Ureter (tissue), 1 donor: ENCODE measurements around the gene TMEM170B. TPM values are rescaled to one million over a fixed set of nuclear protein-coding genes. Genes with fewer than 3 reads are reported as not detected.
"Not testable (repeated sequence)": the region's sequence is repeated elsewhere in the genome, so short reads cannot be mapped to it uniquely, and the experiment has no call there.

ENCODE experiments used
- DNase-seq: peaks from one replicate; pipeline ENCODE4 v3.0.0-alpha.2; 2020; ENCODE audit warnings: low spot score
- total RNA-seq: library from RNA; stranded (reverse); gene quantifications from one replicate; pipeline ENCODE4 v1.2.4, GENCODE V29; 2023
- donor health status: DM: yes; HTN: yes; CAD: no.

Gene TMEM170B
- total RNA-seq, 1 donor from 2014 or later: 2.9 TPM

DNA sequence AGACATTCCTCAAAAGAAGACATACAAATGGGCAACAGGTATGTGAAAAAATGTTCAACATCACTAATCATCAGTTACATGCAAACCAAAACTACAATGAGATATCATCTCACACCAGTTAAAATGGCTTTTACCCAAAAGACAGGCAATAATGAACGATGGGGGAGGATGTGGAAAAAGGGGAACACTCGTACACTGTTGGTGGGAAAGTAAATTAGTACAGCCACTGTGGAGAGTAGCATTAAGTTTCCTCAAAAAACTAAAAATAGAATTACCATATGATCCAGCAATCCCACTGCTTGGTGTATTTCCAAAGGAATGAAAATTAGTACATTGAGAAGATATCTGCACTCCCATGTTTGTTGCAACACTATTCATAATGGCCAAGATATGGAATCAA lies 8.6 kb upstream of the TMEM170B start:
- DNase-seq: no peak

DNA sequence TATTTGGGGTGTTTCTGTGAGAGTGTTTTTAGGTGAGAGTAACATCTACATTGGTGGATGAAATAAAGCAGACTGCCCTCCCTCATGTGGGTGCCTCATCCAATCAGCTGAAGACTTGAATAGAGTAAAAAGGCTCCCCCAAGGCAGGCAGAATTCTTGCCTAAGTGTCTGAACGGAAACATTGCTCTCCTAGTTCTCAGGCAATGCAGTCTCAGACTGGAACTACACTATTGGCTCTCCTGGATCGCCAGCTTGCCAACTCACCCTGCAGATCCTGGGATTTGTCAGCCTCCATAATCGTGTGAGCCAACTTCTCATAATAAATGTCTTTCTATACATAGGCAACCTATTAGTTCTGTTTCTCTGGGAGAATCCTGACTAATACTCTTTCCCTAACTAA lies 5.5 kb upstream of the TMEM170B start:
- no peak for DNase-seq

DNA sequence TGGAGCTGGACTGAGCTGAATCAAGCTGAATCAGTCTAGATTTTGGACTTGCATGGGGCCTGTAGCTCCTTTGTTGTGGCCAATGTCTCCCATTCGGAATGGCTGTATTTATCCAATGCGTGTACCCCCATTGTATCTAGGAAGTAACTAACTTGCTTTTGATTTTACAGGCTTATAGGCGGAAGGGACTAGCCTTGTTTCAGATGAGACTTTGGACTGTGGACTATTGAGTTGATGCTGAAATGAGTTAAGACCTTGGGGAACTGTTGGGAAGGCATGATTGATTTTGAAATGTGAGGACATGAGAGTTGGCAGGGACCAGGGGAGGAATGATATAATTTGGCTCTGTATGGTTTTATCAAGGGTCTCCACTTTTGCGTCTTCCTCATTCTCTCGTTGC lies 3.0 kb upstream of the TMEM170B start:
- no peak for DNase-seq

DNA sequence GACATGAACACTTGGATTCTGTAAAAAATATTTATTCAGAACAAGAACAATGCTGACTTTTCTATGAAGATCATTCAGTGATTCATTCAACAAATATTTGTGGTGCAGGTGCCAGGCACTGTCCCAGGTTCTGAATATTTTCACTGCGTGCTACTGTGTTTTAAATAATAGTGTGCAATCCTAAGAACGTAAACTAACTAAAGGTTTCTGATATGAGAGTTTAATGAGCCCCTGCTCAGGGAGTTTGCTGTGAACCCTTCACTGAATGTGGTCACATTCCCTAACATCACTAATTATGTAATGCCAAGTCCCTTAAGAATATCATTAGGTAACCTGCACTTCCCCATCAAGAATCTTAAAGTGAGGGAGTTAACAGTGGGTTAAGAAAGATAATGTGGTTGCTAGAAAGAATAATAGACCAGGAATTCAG lies 1.7 kb upstream of the TMEM170B start:
- DNase-seq: no peak

DNA sequence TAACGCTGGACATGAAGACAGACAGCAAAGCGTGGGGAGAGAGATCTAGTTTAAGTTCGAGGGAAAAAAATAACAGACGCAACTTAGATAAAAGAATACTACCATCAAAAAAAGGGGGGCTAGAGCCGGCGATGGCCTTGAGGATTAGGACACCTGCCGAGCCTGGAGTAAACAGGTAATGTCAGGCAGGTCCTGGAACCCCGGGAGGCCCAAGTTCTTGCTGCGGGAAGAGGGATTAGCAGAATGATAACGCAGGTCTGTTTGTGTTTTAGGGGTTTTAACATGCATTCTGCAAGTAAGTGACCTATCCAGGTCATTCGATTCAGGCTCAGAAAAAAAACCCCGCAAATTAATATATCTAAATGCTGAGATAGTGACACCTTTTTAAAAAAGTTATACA lies 754 bp upstream of the TMEM170B start:
- DNase-seq: no peak

DNA sequence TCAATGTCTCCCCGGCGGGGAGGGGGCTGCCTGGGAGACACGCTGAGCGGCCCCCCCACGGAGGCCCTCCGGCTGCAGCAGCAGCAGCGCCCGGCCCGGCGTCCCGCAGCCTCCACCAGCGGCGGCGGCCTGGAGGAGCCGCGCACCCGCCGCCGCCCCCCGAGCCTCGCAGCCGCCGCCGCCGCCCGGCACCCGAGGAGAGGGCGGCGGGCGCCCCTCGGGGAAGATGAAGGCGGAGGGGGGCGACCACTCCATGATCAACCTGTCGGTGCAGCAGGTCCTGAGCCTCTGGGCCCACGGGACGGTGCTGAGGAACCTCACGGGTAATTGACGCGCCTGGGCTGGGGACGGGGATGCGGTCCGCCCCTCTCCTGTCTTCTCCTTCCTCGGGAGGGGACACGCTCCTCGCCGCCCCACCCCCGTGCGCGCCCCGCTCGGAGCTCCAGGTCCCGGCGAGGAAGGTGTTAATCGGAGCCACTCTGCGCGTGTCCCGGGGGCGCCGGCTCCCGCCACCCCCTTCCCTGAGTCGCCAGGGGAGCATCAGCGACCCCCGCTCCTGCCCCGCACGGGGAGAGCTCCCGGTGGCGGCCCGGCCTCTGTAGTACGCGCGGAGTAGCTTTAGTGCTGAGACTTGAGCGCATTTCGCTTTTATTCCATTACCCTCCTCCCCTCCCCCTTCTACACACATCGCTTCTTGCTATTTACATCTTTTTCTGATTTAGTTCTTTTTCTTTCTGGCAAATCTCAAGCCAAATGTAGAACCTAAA lies 686 bp downstream of the TMEM170B start:
- DNase-seq: peak; percentile 46

DNA sequence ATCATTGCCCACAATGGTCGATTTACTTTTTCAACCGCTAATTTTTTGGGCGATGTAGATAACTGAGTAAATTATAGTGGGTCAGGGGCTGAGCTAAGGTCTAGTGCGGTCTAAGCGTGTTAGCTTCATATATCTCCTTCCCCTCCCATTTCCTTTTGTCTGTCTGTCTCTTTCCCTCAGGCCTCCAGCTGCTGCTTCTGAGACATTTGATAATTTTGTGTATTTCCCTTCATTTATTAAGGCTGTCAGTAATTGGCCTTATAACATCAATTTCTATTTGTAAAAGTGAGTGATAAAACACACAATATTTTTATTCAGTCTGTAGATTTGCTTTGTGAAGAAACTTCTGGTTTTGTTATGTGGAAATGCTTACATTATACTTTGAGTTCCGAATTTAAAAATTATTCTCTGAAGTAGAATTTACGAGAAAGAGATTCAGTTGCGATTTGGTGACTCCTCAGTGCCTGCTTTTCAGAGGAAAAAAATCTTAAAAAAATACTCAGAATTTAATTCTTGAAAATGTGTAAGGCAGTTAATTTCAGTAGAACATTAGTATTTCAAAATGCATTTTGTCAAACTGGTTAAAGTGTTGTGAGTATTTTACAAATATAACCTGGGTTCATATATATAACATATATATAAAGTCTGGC lies 1.4 kb downstream of the TMEM170B start:
- no peak for DNase-seq

DNA sequence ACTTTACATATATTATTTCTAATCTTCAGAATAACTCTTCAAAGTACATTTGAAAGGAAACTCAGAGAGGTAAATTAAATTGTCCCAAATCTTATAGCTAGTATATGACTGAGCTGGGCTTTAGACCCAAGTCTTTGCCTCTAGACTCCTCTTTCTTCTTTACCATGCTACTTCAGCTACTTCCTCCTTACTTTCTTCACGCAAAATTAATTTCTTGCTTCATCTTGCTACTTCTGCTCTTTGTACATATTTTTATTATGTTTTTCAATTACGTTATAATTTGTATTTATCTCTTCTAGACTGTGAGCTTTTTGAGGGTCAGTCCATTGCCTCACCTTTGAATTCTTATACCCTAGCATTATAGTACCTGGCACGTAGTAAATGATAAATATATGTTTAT lies 5.3 kb downstream of the TMEM170B start:
- DNase-seq: no peak

DNA sequence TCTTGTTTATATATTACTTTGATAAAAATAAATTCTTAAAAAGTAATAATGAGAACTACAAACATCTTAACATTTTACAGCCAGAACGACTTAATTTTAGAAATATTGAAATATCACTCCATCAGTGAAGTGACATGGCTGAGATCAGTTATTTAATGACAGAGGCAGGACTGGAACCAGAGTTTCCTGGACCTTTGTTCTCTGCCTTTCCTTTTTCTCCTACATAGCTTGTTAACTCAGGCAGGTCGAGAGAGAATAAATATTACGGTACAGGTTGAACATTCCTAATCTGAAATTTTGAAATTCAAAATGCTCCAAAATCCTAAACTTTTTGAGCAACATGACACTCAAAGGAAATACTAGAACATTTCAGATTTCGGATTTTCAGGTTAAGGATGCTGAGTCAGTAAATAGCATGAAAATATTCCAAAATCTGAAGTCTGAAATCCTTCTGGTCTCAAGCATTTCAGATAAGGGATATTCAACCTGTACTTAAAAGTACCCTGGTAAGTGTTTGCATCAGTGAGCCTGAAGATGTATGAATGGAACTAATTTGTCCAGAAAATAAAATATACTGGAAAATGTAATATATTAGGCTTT lies 6.5 kb downstream of the TMEM170B start:
- no peak for DNase-seq

DNA sequence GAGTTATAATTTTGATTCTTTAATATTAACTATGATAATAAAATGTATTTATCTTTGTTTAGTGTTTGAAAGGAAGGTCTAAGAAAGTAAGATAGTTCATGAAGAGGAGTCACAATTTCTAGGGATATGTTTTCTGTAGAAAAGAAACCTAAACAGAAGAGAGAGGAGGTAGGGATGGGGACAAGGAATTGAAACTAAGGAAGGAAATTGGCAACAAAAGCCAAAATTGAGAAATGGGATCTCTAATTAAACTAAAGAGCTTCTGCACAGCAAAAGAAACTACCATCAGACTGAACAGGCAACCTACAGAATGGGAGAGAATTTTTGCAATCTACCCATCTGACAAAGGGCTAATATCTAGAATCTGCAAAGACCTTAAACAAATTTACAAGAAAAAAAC lies 10.3 kb downstream of the TMEM170B start:
- DNase-seq: not testable (repeated sequence)

DNA sequence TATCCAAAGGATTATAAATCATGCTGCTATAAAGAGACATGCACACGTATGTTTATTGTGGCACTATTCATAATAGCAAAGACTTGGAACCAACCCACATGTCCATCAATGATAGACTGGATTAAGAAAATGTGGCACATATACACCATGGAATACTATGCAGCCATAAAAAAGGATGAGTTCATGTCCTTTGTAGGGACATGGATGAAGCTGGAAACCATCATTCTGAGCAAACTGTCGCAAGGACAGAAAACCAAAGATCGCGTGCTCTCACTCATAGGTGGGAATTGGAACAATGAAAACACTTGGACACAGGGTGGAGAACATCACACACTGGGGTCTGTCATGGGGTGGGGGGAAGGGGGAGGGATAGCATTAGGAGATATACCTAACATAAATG lies 11.0 kb downstream of the TMEM170B start:
- DNase-seq: not testable (repeated sequence)

DNA sequence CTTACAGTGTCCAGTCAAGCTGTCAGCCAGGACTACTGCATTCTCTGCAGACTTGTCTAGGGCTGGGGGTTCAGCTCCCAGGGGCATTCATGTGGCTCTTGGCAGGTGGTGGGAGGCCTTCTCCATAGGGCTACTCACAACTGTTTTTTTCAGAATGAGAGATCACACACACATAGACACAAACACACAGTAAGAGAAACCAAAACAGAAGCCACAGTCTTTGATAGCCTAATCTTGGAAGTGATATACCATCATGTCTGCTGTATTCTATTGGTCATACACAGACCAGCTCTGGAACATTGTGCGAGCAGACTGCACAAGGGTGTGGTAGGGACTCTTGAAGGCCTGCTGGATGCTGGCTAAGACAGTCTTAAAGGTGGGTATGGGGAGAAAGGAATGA lies 13.5 kb downstream of the TMEM170B start:
- no peak for DNase-seq

DNA sequence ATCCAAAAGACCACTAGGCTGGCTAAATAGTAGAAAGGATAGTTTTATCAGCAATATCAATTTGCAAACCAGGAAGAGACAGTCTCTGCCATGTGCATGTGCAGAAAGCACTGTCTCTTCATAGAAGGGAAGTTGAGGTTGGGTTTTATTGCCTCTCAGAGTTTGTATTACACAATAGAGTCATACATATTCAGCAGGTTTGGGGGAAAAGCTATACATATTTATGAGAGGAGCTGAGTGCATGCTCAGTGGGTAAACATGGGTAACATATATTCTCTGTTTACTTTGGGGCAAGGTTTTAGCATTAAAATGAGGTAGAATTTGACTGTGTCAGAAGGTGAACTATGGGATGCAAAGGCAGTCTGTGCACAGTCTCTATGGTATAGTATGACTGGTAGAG lies 14.9 kb downstream of the TMEM170B start:
- DNase-seq: no peak

DNA sequence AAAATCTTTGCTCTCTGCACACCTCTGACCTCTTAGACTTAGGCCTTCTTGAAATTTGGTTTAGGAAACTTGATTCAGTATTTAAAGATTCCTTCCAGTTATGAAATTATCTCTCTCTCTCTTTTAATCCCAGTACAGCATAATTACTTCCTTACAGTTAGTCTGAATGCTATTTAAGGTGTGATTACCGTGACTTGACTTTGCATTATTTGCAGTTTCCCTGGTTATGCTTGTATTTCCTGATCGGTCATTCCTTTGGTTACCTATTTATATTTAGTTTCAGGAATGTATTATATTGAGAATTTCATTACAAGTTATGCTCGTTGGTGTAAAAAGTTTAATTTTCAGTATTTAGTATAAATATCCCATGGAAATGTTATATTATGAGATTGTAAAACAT lies 16.3 kb downstream of the TMEM170B start:
- no peak for DNase-seq

DNA sequence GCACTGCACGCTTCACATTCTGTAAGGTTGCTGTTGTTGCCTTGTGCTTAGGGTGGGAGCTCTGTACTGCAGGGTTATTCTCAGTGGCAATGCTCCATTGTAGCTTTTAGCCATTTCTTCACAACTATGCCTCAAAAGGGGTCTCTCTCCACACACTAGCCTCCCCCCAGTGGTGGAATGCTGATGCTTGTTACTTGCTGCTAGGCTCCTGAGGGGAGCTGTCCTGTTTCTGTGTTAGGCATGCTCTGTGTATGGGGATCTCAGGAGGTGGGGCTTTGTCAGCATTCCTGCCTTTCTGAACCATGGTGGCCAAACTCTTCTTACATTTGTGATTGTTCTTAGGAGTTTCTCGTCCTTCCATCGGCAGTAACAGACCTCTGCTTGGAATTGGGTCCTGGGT lies 18.8 kb downstream of the TMEM170B start:
- no peak for DNase-seq

DNA sequence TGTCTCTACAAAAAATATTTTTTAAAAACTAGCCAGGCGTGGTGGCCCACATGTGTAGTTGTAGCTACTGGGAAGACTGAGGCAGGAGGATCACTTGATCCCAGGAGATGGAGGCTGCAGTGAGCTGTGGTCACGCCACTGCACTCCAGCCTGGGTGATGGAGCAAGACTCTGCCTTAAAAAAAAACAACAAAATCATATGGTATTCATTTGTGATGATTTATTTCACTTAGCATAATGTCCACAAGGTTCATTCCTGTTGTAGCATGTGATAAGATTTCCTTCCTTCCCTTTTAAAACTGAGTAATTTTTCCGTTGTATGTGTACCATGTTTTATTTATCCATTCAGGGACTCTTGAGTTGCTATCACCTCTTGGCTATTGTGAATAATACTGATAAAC lies 26.2 kb downstream of the TMEM170B start:
- no peak for DNase-seq

DNA sequence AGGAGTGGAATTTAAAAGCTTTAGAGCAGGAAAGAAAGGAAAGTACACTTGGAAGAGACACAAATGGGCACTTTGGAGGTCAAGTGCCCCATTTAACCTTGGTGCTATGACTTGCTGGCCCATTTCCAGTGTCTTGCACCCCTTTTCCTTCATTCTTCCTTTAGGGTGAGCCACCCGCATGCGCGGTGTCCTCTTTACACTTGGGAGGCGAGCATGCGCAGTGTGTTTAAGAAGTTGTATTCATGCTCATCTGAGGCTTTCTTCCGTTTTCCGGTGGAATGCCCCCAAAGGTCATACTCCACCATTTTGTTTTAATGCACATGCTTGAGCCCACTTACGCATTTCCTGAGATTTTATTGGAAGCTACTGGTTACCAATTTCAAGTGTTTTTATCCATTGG lies 29.1 kb downstream of the TMEM170B start:
- no peak for DNase-seq

DNA sequence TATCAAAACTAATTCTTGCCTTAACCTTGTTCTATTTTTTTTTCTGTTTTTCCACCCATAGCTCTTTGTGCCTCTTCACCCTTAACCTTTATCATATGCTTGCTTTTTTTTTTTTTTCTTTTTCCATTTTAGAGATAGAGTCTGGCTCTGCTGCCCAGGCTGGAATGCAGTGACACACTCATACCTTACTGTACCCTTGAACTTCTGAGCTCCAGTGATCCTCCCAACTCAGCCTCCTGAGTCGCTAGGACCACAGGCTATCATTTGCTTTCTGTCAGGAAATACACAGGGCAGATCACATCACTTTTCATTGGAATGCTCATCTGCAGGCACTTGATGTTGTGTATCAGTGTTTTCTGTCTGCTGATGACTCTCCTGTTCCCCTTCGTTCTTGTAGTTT lies 33.5 kb downstream of the TMEM170B start:
- no peak for DNase-seq

DNA sequence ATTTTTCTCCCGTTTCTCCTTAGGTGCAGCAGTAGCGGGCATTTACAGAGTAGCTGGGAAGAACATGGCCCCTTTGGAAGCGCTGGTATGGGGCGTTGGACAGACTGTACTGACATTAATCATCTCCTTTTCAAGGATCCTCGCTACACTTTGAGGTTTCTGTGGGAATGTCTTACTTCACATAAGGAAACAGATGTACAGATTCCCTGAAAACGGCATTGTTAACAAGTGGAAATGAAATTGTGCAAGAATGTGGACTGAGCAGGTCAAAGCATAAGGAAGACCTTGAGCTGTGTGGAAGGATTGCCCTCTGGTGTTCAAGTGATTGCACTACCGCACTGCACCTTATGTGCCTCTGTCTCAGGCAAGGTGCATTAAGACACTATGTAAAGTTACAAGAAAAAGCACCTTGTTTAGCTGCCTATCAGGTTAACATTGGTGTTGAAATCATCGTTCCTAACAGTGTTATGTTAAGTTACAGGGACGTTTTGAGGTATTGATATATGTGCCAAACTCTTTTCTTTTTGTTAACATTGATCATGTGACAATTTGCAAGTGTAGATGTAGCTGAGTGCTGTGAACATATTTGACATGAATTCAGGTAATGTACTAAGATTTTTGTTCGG lies 38.0 kb downstream of the TMEM170B start:
- peak; percentile 69 for DNase-seq

DNA sequence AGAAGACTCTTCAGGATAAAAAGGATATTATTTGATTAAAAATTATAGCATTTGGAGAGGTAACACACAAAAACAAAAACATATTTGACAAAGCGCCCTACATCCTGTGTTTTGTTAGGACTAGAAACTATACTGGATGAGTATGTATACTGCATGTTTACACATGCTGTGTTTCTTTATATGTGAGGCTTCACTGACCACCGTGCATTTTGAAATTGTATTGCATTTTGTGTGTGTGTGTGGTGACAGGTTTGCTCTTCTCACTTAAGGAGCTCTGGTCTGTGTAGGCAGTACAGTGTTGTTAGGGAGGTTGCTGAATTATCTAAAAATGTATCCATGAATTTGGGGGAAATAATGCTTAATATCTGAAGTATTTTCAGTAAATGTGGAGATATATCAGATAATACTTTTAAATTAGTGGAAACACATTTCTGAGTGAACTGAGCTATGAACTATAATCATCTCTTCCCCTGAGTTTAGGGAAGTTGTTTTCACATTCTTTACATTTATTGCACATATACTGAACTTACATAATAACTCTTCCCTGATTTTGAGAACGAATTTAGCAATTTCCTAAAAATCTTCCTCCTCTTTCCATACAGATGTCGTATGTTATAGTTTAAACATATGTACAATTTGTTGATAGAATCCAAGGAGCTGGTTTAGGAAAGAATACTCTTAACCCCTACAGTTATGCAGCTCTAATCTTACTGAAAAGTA lies 43.3 kb downstream of the TMEM170B start:
- no peak for DNase-seq

DNA sequence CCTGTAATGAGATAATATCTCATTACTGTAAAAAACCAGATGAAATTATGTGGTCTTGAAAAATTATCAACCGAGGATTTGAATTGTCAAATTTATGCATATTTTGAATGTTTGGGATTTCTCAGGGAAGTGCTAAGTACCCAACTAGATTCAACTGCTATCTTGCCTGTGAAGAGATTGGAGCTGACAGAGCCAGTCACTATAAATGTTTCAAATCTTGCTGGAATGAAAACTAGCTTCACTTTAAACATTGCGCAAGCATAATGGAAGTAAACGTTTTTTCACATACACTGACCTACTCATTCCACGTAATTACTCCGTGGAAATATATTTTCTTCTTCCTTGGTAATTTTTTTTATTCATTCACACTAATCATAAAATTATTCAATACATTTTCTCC lies 46.7 kb downstream of the TMEM170B start:
- no peak for DNase-seq

DNA sequence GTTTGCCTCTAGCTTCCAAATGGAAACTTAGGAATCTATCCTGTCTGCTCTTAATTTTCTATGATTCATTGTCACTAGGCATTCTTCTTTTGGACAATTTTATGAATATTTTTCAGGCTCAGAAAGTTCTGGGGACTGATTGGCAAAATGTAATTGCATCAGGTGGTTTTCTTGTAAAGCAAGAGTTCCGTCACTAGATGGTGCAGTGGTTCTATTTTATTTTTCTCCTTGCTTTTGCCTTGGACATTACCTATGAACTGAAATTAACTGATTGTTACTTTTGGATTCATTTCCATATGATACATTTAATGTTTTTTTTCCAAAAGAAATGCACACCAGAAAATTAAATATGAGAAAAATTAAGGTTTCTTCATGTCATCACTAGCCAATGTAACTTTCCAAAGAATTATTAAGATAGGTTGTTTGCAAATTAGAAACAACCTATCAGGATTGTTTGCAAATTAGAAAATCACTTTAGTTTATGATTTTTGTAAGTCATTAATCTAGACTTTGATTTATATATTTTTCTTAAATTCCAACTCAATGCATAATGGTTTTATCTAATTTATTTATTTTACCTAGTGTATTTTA lies 48.0 kb downstream of the TMEM170B start:
- no peak for DNase-seq
